ENCODE data around the gene CCDC183. TPM values are rescaled to one million over a fixed set of nuclear protein-coding genes. Genes with fewer than 3 reads are reported as not detected.
A peak's percentile ranks its signal among the peaks of the same experiment; 100 is the strongest.

Gene CCDC183
- total RNA-seq, 1 donor from 2014 or later: 2.0 TPM

- FAIRE-seq (no peak), DNase-seq (ENCODE audit: low spot score in 2 of 2) (no peak)
Observed at GRCh38 chr9:136846376-136847087, 50.4 kb downstream of the CCDC183 start.

GRCh38 chr9:136847088-136847825 is 51.1 kb downstream of the CCDC183 start:
- DNase-seq (ENCODE audit: low spot score in 2 of 2): no peak

GRCh38 chr9:136847826-136848392 is 51.8 kb downstream of the CCDC183 start:
- FAIRE-seq (no peak), DNase-seq (ENCODE audit: low spot score in 2 of 2) (no peak)

More at GRCh38 chr9:136847088-136847825, 51.1 kb downstream of the CCDC183 start:
- FAIRE-seq: no peak

GRCh38 chr9:136848393-136849037 is 52.4 kb downstream of the CCDC183 start:
- FAIRE-seq (no peak), DNase-seq (ENCODE audit: low spot score in 2 of 2) (peak; percentile 74 to 88)

- FAIRE-seq (peak; percentile 95), DNase-seq (ENCODE audit: low spot score in 2 of 2) (peak; percentile 99)
Observed at GRCh38 chr9:136849038-136849959, 53.2 kb downstream of the CCDC183 start, which contains the start of gene PHPT1. Gene PHPT1 (plus strand): TSS chr9:136849409. CDS start chr9:136849431, 22 bp downstream.

- no peak for DNase-seq (ENCODE audit: low spot score in 2 of 2)
- no peak for FAIRE-seq
Observed at GRCh38 chr9:136849960-136850865, 54.1 kb downstream of the CCDC183 start.

- FAIRE-seq: no peak
- DNase-seq (ENCODE audit: low spot score in 2 of 2): no peak
Observed at GRCh38 chr9:136850866-136851775, 55.0 kb downstream of the CCDC183 start.

- DNase-seq (ENCODE audit: low spot score in 2 of 2): no peak
- FAIRE-seq: no peak
Observed at GRCh38 chr9:136851941-136852663, 56.0 kb downstream of the CCDC183 start, which contains the start of gene MAMDC4. Gene MAMDC4 (plus strand): TSS chr9:136852346. CDS start chr9:136852417, 71 bp downstream.

- no peak for FAIRE-seq
- no peak for DNase-seq (ENCODE audit: low spot score in 2 of 2)
Observed at GRCh38 chr9:136852664-136853595, 56.8 kb downstream of the CCDC183 start.

GRCh38 chr9:136853596-136854112 is 57.5 kb downstream of the CCDC183 start:
- DNase-seq (ENCODE audit: low spot score in 2 of 2) (no peak), FAIRE-seq (no peak)

GRCh38 chr9:136854113-136854841 is 58.1 kb downstream of the CCDC183 start:
- DNase-seq (ENCODE audit: low spot score in 2 of 2) (no peak), FAIRE-seq (no peak)

GRCh38 chr9:136854842-136855460 is 58.8 kb downstream of the CCDC183 start:
- no peak for DNase-seq (ENCODE audit: low spot score in 2 of 2)
- FAIRE-seq: no peak

- FAIRE-seq (no peak), DNase-seq (ENCODE audit: low spot score in 2 of 2) (no peak)
Observed at GRCh38 chr9:136855461-136856078, 59.4 kb downstream of the CCDC183 start.

- DNase-seq (ENCODE audit: low spot score in 2 of 2): no peak
Observed at GRCh38 chr9:136856079-136856476, 59.9 kb downstream of the CCDC183 start.

More at GRCh38 chr9:136856079-136856476, 59.9 kb downstream of the CCDC183 start:
- FAIRE-seq: no peak

Measured in frontal cortex (tissue), 4 donors.